Measurements from ENCODE around the gene SRSF2.

Gene SRSF2, protein sequence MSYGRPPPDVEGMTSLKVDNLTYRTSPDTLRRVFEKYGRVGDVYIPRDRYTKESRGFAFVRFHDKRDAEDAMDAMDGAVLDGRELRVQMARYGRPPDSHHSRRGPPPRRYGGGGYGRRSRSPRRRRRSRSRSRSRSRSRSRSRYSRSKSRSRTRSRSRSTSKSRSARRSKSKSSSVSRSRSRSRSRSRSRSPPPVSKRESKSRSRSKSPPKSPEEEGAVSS

DNA sequence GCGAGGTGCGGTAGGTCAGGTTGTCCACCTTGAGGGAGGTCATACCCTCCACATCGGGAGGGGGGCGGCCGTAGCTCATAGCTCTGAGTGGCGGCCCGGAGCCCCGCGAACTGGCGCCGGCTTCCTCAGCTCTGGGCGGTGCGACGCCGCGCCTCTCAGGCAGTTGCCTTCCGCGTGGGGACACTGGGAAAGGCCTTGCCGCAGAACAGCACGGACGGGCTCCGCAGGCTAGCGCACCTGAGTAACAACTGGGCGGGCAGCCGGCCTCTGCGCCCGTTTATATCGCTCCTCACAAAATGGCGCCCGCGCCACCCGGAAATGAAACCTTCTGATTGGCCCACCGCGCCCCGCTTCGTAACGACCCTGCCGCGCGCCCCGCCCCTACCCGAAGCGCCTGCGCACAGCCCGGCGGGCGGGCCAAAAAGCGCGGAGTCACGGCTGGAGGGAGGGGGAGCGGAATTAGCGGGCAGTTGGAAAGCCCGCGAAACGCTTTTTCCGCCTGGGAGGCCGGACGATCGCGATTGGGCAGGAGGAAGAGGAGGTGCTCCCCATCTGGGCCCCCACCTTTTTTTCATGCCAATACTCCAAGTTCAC lies at the start of gene SRSF2:
Gene SRSF2 (minus strand): TSS at position 250 of the 594 bp plus-strand sequence. CDS start 171 bp downstream, at position 79.
- peaks cover 0 to 64% (median 50%) of the 10 kb centered on the region in 4 donors for H3K4me1 ChIP-seq
- peaks cover 30 to 43% (median 39%) of the 10 kb centered on the region in 3 donors for H3K36me3 ChIP-seq
- no peaks in the 10 kb centered on the region for H3K27me3 ChIP-seq
- peak within 1 kb of the TSS; percentile 89 to 99 for H3K4me3 ChIP-seq
- no peaks in the 10 kb centered on the region for H3K9me3 ChIP-seq
- peak; percentile 97 to 99 for DNase-seq
- intact Hi-C loops (cut with DNase I; ENCODE audit: low total_unique reads) = loop anchor here (10.0 kb wide), 1 partner anchor 1222 kb away; the partner anchor contains the start of genes CASKIN2 and TSEN54
- peak within 1 kb of the TSS; percentile 97 to 100 for H3K27ac ChIP-seq
- TF ChIP-seq, protein P1, sequence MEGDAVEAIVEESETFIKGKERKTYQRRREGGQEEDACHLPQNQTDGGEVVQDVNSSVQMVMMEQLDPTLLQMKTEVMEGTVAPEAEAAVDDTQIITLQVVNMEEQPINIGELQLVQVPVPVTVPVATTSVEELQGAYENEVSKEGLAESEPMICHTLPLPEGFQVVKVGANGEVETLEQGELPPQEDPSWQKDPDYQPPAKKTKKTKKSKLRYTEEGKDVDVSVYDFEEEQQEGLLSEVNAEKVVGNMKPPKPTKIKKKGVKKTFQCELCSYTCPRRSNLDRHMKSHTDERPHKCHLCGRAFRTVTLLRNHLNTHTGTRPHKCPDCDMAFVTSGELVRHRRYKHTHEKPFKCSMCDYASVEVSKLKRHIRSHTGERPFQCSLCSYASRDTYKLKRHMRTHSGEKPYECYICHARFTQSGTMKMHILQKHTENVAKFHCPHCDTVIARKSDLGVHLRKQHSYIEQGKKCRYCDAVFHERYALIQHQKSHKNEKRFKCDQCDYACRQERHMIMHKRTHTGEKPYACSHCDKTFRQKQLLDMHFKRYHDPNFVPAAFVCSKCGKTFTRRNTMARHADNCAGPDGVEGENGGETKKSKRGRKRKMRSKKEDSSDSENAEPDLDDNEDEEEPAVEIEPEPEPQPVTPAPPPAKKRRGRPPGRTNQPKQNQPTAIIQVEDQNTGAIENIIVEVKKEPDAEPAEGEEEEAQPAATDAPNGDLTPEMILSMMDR (IDR thresholded peaks at IDR 0.05) = peak in 1 of 2 experiments; percentile 11

DNA sequence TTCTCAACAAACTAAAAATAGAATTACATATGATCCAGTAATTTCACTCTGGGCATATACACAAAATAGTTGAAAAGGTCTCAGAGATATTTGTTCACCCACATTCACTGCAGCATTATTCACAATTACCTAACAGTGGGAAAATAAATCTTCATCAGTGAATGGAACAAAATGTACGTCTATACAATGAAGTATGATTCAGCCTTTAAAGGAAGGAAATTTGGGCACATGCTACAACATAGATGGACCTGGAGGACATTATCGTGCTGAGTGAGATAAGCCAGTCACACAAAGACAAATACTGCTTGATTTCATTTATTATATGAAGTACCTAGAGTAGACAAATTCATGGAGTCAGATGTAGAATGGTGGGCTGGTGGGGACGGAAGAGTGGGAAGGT lies 47.8 kb upstream of the SRSF2 start:
- TF ChIP-seq, protein P1 (IDR thresholded peaks at IDR 0.05) = no peak
- no peaks in the 10 kb centered on the region for H3K27me3 ChIP-seq
- peaks cover 0 to 3% (median 0%) of the 10 kb centered on the region in 3 donors for H3K9me3 ChIP-seq
- H3K4me3 ChIP-seq = no peak overlapping the region
- DNase-seq = no peak
- H3K27ac ChIP-seq = no peak overlapping the region
- no peaks in the 10 kb centered on the region for H3K4me1 ChIP-seq
- H3K36me3 ChIP-seq = peaks cover 7 to 60% (median 15%) of the 10 kb centered on the region in 3 donors
- intact Hi-C loops (cut with DNase I; ENCODE audit: low total_unique reads) = no loop called here

DNA sequence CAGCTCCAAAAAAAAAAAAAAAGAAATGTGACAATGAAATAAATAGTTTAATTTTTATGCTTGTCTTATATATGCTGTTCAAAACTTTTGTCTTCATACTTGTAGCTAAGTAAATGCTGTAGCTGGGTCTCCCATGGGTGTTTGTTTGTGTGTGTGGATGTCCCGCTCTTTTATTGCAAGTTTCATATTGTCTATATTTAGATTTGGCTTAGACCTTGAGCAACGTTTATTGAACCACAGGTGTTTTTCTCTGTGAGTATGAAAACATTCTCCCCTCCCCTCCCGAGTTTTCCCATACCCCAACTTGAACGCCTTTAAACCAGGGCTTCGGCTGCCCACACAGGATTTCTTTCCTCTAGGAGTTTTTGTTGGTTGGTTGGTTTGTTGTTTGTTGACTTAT lies 46.0 kb upstream of the SRSF2 start:
- DNase-seq = no peak
- Histone ChIP-seq H3K27ac (no peak overlapping the region), H3K27me3 (no peaks in the 10 kb centered on the region), H3K4me1 (no peaks in the 10 kb centered on the region), H3K4me3 (no peak overlapping the region), H3K36me3 (peaks cover 8 to 72% (median 23%) of the 10 kb centered on the region in 3 donors), H3K9me3 (no peaks in the 10 kb centered on the region)
- TF ChIP-seq, protein P1 (IDR thresholded peaks at IDR 0.05) = no peak
- intact Hi-C loops (cut with DNase I; ENCODE audit: low total_unique reads) = no loop called here

DNA sequence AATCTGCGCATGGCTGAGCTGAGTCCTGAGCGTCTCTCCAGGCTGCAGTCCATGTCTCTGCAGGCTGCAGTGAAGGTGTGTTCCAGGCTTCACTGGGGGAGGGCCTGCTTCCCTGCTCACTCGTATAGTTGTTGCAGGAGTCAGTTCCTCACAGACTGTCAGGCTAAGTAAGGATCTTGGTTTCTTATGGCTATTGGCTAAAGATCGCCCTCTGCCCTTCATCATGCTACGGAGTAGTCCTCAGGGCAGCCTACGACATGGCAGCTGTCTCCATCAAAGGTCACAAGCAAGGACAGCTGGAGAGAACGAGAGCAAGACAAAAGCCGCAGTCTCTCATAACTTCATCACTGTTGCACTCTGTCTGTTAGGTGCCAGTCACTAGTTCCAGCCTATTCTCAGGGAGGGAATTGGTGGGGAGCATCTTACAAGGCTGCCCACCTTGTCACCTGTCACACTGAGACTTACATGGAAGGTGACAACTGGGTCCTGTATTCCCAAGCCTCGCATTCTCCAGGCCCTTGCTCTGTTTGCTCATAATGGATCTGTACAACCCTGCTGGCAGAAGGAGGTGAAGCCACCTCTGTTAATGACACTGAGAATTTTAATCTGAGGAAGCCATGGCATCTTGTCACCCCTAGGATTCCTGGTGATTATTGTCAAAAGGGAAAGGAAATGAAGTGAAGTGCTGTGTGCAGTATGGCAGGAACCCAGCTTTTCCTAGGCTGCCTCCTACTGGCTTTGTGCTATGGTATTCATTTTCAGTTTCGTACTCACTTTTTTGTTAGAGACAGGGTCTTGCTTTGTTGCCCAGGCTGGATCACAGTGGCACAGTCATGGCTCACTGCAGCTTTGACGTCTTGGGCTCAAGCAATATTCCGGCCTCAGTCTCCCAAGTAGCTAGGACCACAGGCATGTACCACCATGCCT lies 44.2 kb upstream of the SRSF2 start:
- Histone ChIP-seq H3K9me3 (no peaks in the 10 kb centered on the region), H3K4me3 (no peak overlapping the region), H3K27ac (no peak overlapping the region), H3K36me3 (peaks cover 27 to 83% (median 41%) of the 10 kb centered on the region in 3 donors), H3K4me1 (no peaks in the 10 kb centered on the region), H3K27me3 (no peaks in the 10 kb centered on the region)
- intact Hi-C loops (cut with DNase I; ENCODE audit: low total_unique reads) = no loop called here
- TF ChIP-seq, protein P1 (IDR thresholded peaks at IDR 0.05) = no peak
- DNase-seq = no peak

DNA sequence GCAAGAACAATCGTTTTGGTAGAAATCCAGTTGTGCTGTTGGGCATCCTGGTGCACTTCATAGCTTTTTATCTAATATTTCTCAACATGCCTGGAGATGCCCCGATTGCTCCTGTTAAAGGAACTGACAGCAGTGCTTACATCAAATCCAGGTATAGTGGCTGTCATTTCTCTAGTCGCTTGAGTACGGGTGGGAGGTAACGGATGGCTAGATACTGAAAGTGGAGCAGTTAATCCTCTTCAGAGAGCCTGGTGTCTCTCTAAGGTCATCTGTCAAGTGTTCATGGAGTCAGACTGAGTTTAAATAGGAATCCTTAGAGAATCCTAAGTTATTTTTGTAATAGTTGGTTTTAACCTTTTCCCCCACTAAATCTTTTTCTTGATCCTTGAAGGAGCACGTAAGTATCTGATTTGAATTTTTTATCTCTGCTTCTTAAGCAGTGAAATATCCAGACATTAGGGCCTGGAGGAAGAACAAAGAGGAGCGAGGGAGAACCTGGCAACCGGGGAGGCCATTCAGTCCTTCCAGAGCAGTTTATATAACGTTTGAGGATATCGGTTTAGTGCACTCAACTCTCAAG lies 38.0 kb upstream of the SRSF2 start:
- intact Hi-C loops (cut with DNase I; ENCODE audit: low total_unique reads) = no loop called here
- H3K36me3 ChIP-seq = peaks cover 56 to 97% (median 58%) of the 10 kb centered on the region in 3 donors
- H3K4me1 ChIP-seq = no peaks in the 10 kb centered on the region

More for the DNA sequence above, 38.0 kb upstream of the SRSF2 start:
- no peak overlapping the region for H3K27ac ChIP-seq
- no peak overlapping the region for H3K4me3 ChIP-seq
- no peaks in the 10 kb centered on the region for H3K9me3 ChIP-seq
- TF ChIP-seq, protein P1 (IDR thresholded peaks at IDR 0.05) = no peak
- DNase-seq = no peak
- H3K27me3 ChIP-seq = no peaks in the 10 kb centered on the region
